Type B pancreatic cell (in vitro differentiated cells): ENCODE measurements around the gene PTPRF. TPM values are rescaled to one million over a fixed set of nuclear protein-coding genes. Genes with fewer than 3 reads are reported as not detected.

Source experiments
- DNase-seq: peaks from one replicate; pipeline ENCODE4 v3.0.0; 2021; ENCODE audit warnings: mixed read lengths; ENCODE audit not compliant: unreplicated experiment; ENCODE audit errors: extremely low spot score
- H3K27ac Mint-ChIP-seq: 2 replicates; pipeline ENCODE4 v1.8.0; 2021; ENCODE audit warnings: mild to moderate bottlenecking, mixed read lengths
- H3K27me3 Mint-ChIP-seq: 2 replicates; pipeline ENCODE4 v1.8.0; 2021; ENCODE audit warnings: mixed read lengths
- H3K36me3 Mint-ChIP-seq: 2 replicates; pipeline ENCODE4 v1.8.0; 2021; ENCODE audit warnings: mixed read lengths
- H3K4me1 Mint-ChIP-seq: one replicate; pipeline ENCODE4 v1.8.0; 2021; ENCODE audit warnings: mixed read lengths; ENCODE audit not compliant: unreplicated experiment
- H3K4me3 Mint-ChIP-seq: 2 replicates; pipeline ENCODE4 v1.8.0; 2021; ENCODE audit warnings: mild to moderate bottlenecking, mixed read lengths
- H3K9me3 Mint-ChIP-seq: 2 replicates; pipeline ENCODE4 v1.8.0; 2021; ENCODE audit warnings: mixed read lengths
- CTCF ChIP-seq: fragments of 200-600 bp; sonication (generic); conservative IDR thresholded peaks from 2 replicates; pipeline ENCODE4 v1.5.0; 2021; ENCODE audit warnings: antibody characterized with exemption, mild to moderate bottlenecking
- total RNA-seq: library from RNA; stranded (reverse); gene quantifications from 2 replicates; pipeline ENCODE4 v1.2.1, GENCODE V29; 2021; ENCODE audit warnings: low replicate concordance

Gene PTPRF
- total RNA-seq, 1 donor from 2014 or later: 260 TPM

- Mint-ChIP-seq H3K36me3 (no peaks in the 10 kb centered on the region), H3K4me1 (no peaks in the 10 kb centered on the region), H3K27me3 (peaks cover 2% of the 10 kb centered on the region), H3K9me3 (peaks cover 5% of the 10 kb centered on the region), H3K4me3 (no peak overlapping the region), H3K27ac (no peak overlapping the region)
- peak; percentile 34 for DNase-seq
- TF ChIP-seq CTCF: no peak
Observed at GRCh38 chr1:43509740-43510375, 20.8 kb upstream of the PTPRF start.

- H3K4me3 Mint-ChIP-seq: no peak overlapping the region
- no peaks in the 10 kb centered on the region for H3K4me1 Mint-ChIP-seq
- peaks cover 5% of the 10 kb centered on the region for H3K9me3 Mint-ChIP-seq
- no peak overlapping the region for H3K27ac Mint-ChIP-seq
- peak; percentile 15 for DNase-seq
- no peaks in the 10 kb centered on the region for H3K36me3 Mint-ChIP-seq
- peaks cover 2% of the 10 kb centered on the region for H3K27me3 Mint-ChIP-seq
- no peak for TF ChIP-seq CTCF
Observed at GRCh38 chr1:43510621-43511020, 20.1 kb upstream of the PTPRF start.

DNA sequence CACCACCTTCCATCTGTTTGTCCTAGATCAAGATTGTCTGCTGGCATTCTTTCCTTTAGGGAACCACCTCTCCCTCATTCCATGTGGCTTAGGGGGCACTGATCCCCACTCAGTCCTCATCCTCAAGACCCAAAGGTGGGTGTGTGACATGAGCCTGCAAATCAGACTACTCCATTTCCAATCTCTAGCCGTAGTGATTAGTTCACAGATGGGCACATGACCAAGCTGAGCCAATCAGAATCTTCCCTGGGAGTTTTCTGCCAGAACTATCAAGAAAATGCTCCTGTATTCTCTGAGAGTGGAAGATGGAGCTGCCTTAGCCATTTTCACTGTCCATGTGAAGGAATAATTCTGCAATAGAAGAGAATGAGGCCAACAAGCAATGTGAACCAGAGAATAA, 19.3 kb upstream of the PTPRF start:
- no peak overlapping the region for H3K27ac Mint-ChIP-seq

DNA sequence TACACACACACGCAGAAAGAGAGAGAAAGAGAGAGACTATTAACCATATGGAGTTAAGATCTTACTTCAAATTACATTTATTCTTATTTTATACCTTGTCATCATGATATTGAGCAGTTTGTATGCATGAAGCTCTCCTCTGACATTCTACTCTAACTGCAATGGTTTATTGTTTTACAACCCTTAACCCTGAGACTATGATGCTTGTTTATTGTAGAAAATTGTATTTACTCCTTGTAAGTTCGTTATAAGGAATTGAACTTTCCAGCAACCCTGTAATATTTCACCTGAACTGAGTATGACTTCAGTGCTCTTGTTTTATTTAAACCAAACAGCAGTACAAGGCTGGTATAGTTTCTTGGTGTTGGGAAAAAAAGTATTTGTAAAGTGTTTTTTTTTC, 18.6 kb upstream of the PTPRF start:
- no peak overlapping the region for H3K27ac Mint-ChIP-seq
- H3K4me1 Mint-ChIP-seq: no peaks in the 10 kb centered on the region
- H3K36me3 Mint-ChIP-seq: no peaks in the 10 kb centered on the region
- peaks cover 5% of the 10 kb centered on the region for H3K27me3 Mint-ChIP-seq
- TF ChIP-seq CTCF: no peak
- peaks cover 5% of the 10 kb centered on the region for H3K9me3 Mint-ChIP-seq
- no peak overlapping the region for H3K4me3 Mint-ChIP-seq
- no peak for DNase-seq

More for the DNA sequence above, 19.3 kb upstream of the PTPRF start:
- Mint-ChIP-seq H3K4me3 (no peak overlapping the region), H3K4me1 (no peaks in the 10 kb centered on the region), H3K27me3 (peaks cover 2% of the 10 kb centered on the region), H3K9me3 (peaks cover 5% of the 10 kb centered on the region), H3K36me3 (no peaks in the 10 kb centered on the region)
- DNase-seq: peak; percentile 3
- no peak for TF ChIP-seq CTCF

GRCh38 chr1:43512681-43513080, 18.0 kb upstream of the PTPRF start:
- peaks cover 5% of the 10 kb centered on the region for H3K9me3 Mint-ChIP-seq
- no peak overlapping the region for H3K27ac Mint-ChIP-seq
- H3K36me3 Mint-ChIP-seq: no peaks in the 10 kb centered on the region
- H3K4me3 Mint-ChIP-seq: no peak overlapping the region
- TF ChIP-seq CTCF: no peak
- DNase-seq: no peak
- no peaks in the 10 kb centered on the region for H3K4me1 Mint-ChIP-seq
- H3K27me3 Mint-ChIP-seq: peaks cover 5% of the 10 kb centered on the region
